HG02884 (cell line): ENCODE results near the gene BTBD2.

Experiments
- ATAC-seq: cut with Tn5 transposase; IDR thresholded peaks from one replicate; pipeline ENCODE4 v1.9.1; 2021; ENCODE audit warnings: mild to moderate bottlenecking, moderate library complexity; ENCODE audit not compliant: unreplicated experiment

Gene BTBD2

GRCh38 chr19:1944916-1945561 lies 70.5 kb downstream of the BTBD2 start:
- no peak for ATAC-seq

GRCh38 chr19:1944088-1944915 lies 71.2 kb downstream of the BTBD2 start:
- ATAC-seq, result no peak

DNA sequence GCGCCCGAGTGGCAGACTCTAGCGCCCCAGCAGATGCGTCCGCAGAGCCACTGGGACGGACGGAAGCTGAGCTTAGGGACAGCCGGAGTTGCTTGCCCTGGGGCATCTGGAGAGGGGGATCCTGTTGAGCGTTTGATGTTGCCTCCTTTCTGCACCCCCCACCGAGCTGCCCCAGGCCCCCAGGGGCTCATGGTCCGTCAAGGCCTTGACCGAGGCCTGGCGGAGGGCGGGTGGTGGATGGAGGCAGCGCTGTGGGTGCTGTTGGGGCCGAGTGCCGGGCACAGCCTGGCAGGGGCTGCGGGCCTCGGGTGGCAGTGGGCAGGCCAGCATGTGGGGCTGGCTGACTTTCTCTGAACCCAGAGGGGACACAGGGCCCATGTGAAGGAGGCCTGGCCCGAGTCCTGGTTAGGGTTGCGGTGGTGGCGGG lies 71.8 kb downstream of the BTBD2 start:
- no peak for ATAC-seq

- ATAC-seq, result no peak
Measured at GRCh38 chr19:1942934-1943555, 72.5 kb downstream of the BTBD2 start.

- ATAC-seq, result no peak
Measured at GRCh38 chr19:1942078-1942933, 73.2 kb downstream of the BTBD2 start.

DNA sequence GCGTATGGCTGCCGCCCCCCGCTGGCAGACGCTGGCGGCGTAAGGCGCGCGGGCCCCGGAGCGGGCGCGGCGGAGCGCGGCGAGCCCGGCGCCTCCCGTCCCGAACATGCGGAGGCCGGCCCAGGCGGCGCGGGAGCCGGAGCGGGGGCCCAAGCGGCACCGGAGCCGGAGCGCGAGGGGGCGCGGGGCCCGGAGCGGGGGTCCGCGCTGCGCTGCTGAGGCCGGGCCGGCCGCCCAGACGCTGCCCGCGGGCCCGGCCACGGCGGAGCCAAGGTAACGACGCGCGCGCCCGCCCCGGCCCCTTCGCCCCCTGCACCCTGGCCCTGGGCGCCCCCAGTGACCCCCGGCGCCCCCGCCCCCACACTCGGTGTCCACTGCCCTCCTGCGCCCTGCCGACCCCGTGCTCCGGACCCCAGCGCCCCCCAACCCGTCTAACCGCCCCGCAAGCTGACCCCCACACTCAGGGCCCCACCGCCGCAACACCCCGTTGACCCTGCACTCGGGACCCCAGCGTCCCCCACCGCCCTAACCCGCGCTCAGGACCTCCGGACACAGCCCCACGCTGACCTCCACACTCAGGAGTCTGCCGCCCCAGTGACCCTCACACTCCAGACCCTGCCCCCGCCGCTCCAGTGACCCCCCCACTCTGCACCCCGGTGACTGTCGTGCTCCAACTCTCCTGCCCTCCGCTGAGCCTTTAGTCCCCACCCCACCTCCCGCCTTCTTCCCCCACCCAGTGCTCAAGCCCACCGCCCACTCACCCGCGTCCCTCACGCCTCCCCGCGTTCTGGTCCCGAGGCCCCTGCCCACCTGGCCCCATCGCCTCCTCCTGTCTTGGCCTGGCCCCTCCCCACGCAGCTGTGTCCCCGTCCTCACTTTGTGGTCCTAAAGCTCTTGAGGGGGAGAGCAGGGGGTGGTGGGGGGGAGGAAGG lies 74.1 kb downstream of the BTBD2 start, which contains the start of gene CSNK1G2:
Gene CSNK1G2 (plus strand): TSS at position 27 of the 932 bp plus-strand sequence. CDS start 28,601 bp downstream, outside the sequence.
- no peak for ATAC-seq

GRCh38 chr19:1938071-1938470 lies 77.4 kb downstream of the BTBD2 start:
- no peak for ATAC-seq

- no peak for ATAC-seq
Measured at GRCh38 chr19:1936916-1937610, 78.5 kb downstream of the BTBD2 start.

- ATAC-seq, result no peak
Measured at GRCh38 chr19:1936430-1936829, 79.1 kb downstream of the BTBD2 start.

DNA sequence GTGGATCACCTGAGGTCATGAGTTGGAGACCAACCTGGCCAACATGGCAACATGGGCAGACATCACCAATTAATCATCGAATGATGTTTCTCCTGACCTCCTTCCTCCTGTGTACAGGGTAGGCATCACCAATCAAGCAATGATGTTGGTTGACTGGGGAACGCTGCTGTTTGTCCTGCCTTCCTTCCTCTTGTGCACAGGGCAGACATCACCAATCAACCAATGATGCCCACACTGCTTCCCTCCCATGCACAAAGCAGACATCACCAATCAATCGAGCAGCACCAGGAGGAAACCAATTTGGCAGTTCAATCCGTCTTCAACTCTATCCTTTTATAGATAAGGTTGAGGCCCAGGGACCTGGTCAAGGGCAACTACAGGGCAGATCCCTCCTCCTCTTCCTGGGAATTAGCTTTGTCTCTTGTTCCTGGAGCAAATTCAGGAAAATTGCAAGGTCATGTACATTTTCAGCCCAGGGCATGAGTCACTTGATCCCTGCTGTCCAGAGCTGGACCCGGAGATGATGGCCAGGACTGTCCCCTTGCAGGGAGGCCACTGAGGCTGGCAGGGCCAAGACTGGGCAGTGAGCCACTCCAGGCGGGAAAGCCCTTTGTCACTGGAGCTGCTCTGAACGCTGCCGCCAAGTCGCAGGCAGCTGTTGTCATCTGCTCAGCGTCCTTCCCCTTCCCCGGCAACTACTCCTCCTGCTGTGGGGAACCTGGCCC lies 79.9 kb downstream of the BTBD2 start:
- ATAC-seq, result no peak
